GM10847 (cell line): Measurements from ENCODE around the gene CPM.

Source experiments
- POLR2A ChIP-seq: IDR thresholded peaks from 2 replicates; pipeline ENCODE4 v1.6.1; 2011; ENCODE audit not compliant: insufficient read length; ENCODE audit errors: extremely low read depth

The CPM gene

DNA sequence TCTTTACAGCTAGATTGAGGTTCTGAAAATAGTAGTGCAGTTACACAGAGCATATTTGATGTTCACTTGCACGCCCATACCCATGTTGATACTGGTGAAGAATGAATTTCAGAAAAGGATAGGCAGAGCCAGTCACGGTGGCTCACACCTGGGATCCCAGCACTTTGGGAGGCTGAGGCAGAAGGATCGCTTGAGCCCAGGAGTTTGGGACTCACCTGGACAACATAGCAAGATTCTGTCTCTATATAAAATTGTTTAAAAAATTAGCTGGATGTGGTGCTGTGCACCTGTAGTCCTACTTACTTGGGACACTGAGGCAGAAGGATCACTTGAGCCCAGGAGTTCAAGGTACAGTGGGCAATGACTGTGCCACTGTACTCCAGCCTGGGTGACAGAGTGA is 68.4 kb downstream of the CPM start:
- TF ChIP-seq POLR2A = no peak

DNA sequence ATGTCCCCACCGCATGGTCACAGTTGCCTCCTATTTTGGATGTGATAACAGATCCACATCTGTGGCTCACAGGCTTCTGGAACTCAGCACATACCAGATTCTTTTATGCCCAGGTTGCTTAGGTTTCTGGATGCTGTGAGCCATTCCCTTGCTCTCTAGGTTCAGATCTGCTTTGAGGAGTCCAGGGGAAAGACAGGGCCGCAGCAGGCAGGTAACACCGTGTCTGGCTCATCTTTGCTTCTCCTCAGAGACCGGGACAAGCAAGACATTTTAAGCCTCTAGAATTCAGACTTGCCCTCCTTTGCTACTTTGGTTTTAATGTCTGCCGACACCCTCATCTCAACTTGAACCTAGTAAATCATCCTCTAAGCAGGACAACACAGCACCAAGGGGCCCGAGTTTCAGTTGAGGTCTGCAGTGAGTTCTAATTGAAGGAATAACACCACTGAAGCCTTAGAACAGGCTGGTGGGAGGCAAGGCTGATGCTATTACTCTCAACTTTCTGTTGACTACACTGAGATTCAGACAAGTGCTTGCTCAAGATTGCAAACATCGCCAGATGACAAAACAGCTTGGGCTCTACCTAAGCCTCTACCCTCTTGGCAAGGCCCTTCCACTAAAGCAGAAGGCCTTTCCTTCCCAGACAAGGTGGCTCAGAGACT is 69.7 kb downstream of the CPM start:
- TF ChIP-seq POLR2A = no peak

DNA sequence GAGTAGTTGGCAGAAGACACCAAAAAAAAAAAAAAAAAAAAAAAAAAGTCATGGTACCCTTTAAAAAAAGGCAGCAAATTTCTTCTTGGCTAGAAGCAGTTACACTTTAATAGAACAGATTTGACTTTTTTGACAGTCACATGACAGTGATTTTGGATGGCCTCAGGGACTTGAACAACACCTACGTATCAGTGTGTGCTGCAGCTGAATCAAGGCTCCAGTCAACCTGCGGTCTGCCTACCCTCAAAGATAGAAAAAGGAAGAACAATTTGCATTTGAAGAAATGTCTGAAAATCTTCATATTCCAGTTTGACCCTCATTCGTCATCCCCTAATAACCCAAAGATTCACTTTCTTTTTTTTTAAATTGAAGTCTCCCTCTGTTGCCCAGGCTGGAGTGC is 71.1 kb downstream of the CPM start:
- no peak for TF ChIP-seq POLR2A

DNA sequence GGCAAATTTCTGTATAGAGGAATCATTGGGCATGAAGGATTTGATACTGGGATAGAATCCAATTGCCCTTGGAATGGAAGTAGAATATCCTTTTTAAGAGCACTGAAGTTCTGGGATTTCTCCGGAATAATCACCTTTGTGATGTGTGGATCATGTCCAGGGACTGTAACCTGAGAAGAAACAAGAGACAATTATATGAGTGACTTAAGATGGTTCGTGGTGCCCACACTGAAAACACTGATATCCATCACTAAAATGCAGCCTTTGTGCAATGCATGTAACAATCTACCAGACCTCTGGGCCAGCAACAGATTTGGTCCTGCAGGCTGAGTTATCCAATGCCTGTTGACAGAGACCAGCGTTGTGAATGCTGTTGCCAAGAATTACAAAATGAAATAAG is 76.5 kb downstream of the CPM start:
- no peak for TF ChIP-seq POLR2A

DNA sequence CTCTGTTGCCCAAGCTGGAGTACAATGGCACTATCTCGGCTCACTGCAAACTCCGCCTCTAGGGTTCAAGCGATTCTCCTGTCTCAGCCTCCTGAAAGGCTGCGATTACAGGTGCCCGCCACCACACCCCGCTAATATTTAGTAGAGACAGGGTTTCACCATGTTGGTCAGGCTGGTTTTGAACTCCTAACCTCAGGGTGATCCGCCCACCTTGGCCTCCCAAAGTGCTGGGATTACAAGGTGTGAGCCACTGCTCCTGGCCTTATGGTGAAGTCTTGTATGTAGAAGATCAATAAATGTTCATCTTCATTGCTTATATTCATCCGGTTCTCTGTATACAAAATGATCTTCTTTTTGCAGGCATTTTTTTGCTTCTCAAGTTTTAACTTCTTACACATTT is 77.2 kb downstream of the CPM start:
- TF ChIP-seq POLR2A = no peak

DNA sequence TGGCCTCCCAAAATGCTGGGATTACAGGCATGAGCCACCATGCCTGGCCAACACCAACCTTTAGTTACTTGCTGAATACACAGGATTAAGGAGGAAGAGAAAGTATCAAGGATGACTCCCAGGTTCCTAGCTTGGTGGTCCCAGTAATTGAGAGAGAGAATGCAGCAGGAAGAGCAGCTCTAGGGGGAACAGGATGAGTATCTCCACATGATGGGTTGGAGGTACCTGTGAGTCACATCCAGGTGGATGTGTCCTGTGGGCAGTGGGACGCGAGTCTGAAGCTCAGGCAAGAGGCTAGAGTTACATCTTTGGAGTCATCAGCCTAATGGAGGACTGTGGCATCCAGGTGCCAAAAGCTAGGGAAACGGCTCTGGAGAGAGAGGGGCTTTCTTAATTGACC is 77.9 kb downstream of the CPM start:
- no peak for TF ChIP-seq POLR2A

DNA sequence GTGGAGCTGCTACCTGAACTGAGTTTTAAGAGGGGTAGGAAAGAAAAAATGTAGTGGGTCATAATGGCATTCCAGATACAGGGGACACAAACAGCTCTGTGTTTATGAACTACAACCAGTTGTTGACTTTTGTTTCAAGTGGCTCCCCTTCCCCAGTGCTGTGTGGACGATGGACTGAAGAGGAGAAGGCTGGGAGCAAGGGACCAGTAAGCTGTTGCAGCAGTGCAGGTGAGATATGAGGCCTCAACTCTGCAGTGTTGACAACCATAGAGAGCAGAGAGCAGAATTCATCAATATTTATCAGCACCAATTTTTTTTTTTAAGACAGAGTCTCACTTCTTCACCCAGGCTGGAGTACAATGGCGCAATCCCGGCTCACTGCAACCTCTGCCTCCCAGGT is 78.4 kb downstream of the CPM start:
- TF ChIP-seq POLR2A = no peak

DNA sequence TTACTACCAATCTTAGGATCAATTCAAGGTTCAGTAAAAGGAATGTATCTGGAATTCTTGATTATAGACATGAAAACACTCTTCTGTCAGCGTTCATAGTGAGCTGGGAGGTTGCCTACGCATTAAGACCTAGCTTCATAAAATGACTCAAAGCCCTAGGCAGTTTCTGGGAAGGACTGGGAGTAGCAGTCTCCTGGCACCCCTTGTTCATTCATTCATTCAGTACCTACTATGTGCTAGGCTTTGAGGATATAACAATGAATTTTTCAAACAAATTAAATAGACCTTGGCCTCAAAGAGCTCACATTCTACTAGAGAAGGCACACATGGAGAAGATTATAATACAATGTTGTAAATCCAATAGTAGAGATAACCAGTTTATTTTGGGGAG is 78.9 kb downstream of the CPM start:
- no peak for TF ChIP-seq POLR2A

DNA sequence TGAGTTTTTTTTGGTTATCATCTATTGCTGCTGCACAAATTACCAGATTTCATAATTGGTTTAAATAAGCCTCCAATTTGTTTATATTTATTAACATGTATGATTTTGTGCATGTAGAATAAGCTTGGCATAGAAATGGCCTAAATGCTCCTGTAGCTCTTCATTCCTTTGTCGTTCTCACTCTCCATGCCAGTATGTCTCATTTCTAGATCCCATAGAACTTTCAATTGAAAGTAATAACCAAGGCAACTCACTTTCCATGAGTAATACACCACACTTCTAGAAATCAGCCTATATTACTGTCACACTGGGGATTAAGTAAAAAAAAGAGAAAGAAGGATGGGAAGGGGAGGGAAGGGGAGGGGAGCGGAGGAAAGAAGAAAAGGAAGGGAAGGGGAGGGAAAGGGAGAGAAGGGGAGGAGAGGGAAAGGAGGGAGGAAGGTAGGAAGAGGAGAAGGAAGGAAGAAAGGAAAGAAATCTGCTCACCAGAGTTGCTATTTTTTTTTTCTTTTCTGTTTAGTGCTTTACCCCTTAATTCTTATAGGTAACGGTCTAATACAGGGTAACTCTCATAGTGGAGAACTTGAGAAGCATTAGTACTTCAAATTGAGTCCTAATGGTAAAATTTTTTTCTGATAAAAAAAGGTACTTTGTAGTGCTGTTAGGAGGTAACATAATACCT is 79.4 kb downstream of the CPM start:
- TF ChIP-seq POLR2A = no peak

DNA sequence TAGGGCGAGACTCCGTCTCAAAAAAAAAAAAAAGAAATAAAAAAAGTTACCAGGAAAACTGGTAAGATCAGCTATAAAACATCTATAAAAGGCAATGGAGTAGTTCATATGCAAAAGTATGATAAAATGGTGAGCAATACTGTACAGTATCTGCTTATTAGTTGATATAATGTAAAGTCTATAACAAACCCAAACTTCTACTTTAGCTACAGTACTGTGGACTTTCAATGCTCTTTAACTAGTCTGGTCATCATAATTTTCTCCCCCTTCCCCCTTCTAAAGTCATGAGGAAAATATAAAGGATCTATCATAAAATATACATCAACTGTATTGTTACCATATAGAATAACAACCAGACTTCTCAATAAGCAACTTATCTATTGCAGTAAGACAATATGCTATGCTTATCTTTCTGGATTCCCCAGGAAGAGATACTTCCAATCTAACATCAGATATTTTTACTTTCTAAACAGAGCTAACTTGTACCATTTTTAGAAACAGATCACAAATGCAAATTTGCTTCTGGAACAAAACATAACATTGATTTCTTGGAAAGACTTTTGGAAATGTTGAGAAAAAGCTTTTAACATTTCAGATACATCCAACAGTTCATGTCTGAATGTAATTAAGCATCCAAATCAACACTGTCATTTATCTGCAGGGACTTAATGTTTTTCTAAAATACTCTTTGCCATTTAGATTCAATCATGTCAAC is 81.2 kb downstream of the CPM start:
- TF ChIP-seq POLR2A = no peak

DNA sequence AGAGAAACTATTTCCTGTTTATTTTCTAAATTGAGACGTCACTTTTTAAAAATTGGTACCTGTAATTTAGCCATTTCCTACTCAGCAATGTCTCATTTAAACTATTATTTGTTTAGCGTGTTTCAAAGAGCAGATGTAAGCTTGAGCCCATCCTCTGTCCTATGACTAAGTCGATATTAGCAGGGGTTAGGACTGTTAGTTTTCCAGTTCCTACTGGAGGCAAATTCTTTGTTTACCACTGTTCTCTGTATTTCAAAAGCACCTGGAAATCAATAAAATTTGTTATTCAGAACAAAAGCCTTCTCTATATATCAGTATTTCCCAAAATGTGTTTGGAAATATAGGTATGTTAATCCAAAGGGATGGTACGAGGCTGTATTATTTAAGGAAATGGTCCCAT is 82.6 kb downstream of the CPM start:
- no peak for TF ChIP-seq POLR2A

DNA sequence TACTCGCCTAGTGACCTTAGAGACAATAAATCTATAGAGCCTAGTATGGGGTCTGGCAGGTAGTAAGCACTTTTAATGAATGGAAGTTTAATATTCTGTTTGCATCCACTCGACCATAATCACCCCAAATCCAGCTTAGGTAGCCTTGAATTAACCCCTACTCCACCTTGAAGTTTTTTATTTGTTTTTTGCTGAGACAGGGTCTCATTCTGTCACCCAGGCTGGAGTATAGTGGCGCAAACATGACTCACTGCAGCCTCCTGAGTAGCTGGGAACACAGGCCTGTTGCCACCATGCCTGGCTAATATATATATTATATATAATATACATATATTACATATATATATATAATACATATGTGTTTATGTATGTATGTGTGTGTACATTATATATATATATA is 86.2 kb downstream of the CPM start:
- no peak for TF ChIP-seq POLR2A

DNA sequence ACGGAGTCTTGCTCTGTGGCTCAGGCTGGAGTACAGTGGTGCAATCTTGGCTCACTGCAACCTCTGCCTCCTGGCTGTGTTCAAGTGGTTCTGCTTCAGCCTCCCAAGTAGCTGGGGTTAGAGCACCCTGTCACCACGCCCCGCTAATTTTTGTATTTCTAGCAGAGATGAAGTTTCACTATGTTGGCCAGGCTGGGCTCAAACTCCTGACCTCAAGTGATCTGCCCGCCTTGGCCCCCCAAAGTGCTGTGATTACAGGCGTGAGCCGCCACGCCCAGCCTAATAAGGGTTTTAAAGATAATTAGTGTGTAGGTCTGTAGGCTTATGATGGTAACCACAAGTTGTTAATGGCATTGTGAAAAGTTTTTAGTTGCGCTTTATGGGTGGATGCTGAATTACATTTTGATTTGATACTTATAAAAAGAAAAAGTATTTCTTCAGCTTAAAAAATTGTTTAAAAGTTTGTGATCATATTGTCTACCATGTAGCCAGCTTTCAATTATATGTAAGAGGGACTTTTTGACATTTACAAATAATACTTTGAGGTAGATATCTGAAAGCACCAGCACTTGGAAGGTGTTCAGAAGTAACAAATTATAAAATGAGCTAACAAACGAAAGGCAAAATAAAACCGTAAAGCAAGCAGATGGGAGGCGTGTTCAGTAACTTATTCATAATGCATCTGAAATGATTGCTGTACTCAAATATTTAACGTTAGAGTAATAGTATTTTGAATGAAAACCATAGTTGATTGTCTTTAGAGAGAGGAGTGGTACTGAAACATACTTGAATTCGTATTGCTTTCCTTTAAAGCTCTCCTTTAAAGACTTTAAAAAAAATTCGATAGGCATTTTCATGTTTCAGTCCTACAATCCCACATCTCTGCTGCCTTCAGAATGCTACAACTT is 87.9 kb downstream of the CPM start:
- no peak for TF ChIP-seq POLR2A

DNA sequence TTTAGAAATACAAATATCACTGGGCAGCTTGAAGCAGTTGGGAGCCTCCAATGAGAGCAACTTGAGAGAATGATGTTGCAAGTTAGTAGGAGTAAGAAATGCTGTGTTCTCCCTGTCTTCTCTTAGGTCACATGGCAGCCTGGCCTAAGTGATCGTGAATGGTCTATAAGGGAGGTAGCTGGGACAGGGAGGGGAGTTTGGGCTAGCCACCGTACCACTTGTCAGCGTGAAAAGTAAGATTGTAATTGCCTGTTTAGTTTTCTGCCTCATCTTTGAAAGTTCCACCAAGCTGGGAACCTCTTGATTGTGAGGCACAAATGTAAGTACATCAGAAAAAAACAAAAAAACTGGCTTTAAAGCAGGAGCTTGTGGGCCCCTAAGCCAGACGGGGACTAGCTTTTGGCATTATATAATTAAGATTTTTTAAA is 88.6 kb downstream of the CPM start:
- TF ChIP-seq POLR2A = peak; percentile 17

DNA sequence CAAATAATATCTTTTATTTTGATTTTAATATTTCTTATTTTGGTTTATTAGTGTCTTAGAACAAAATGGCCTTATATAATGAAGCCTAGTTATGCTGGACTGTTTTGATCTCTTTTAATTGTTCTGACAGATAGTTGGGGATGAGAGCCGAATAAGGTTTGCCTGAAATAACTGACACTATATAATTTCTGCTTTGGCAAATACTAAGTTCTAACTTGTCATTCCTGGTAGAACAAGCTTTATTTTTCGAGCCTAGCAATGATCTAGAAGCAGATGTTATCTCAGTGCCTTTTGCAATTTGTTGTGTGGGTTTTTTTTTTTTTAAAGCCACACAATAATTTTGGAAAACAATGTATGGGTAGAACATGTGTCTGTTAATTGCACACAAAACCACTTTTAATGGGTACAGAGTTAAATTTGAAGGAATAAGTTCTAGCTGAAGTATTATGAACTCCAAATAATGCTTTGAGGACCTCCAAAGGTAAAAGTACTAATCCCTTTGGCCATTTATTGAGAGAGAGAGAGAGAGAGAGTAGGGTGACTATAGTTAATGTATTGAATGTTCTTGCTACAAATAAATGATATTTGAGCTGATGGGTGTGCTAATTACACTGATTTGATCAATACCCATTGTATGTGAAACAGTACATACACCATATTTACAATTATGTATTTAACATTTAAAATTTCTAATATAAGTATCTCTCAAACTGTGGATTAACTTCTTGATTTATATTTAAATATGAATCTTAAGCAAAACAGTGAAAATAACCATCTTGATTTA is 90.0 kb downstream of the CPM start:
- TF ChIP-seq POLR2A = no peak
